GM18502 (cell line): ENCODE data around the gene SLC13A3.

Source experiments
- ATAC-seq: cut with Tn5 transposase; IDR thresholded peaks from one replicate; pipeline ENCODE4 v1.9.1; 2021; ENCODE audit warnings: mild to moderate bottlenecking; ENCODE audit not compliant: unreplicated experiment, poor library complexity

SLC13A3 gene

GRCh38 chr20:46638134-46638897, 12.9 kb downstream of the SLC13A3 start:
- no peak for ATAC-seq

GRCh38 chr20:46637427-46638133, 13.7 kb downstream of the SLC13A3 start:
- no peak for ATAC-seq

GRCh38 chr20:46637020-46637419, 14.2 kb downstream of the SLC13A3 start:
- no peak for ATAC-seq

GRCh38 chr20:46636514-46636913, 14.7 kb downstream of the SLC13A3 start:
- ATAC-seq: no peak

- no peak for ATAC-seq
Observed at GRCh38 chr20:46635514-46636136, 15.6 kb downstream of the SLC13A3 start.

GRCh38 chr20:46634528-46634927, 16.7 kb downstream of the SLC13A3 start:
- no peak for ATAC-seq

GRCh38 chr20:46631874-46632446, 19.3 kb downstream of the SLC13A3 start:
- no peak for ATAC-seq

- ATAC-seq: no peak
Observed at GRCh38 chr20:46631212-46631869, 19.9 kb downstream of the SLC13A3 start.

GRCh38 chr20:46630306-46630705, 21.0 kb downstream of the SLC13A3 start:
- no peak for ATAC-seq

GRCh38 chr20:46629341-46629740, 21.9 kb downstream of the SLC13A3 start:
- ATAC-seq: no peak

- ATAC-seq: no peak
Observed at GRCh38 chr20:46627234-46627633, 24.0 kb downstream of the SLC13A3 start.

- ATAC-seq: no peak
Observed at GRCh38 chr20:46626758-46627157, 24.5 kb downstream of the SLC13A3 start.

- ATAC-seq: no peak
Observed at GRCh38 chr20:46625875-46626373, 25.3 kb downstream of the SLC13A3 start.

- no peak for ATAC-seq
Observed at GRCh38 chr20:46624946-46625345, 26.3 kb downstream of the SLC13A3 start.

GRCh38 chr20:46622165-46622564, 29.1 kb downstream of the SLC13A3 start:
- ATAC-seq: no peak

- ATAC-seq: no peak
Observed at GRCh38 chr20:46621492-46621891, 29.8 kb downstream of the SLC13A3 start.

GRCh38 chr20:46619445-46619844, 31.8 kb downstream of the SLC13A3 start:
- no peak for ATAC-seq

GRCh38 chr20:46618316-46619100, 32.8 kb downstream of the SLC13A3 start:
- no peak for ATAC-seq

- ATAC-seq: no peak
Observed at GRCh38 chr20:46614503-46614902, 36.8 kb downstream of the SLC13A3 start.

GRCh38 chr20:46610145-46610544, 41.1 kb downstream of the SLC13A3 start:
- ATAC-seq: no peak
